K562 (cell line): ENCODE measurements around the gene ZNF197. TPM values are rescaled to one million over a fixed set of nuclear protein-coding genes. Genes with fewer than 3 reads are reported as not detected.

ENCODE experiments used
- ATAC-seq: fragments of 200-7000 bp; cut with Tn5 transposase; 3 replicates; pipeline ENCODE4 v1.9.1; 2020; ENCODE audit warnings: moderate library complexity
- BruUV-seq: library from RNA; stranded (reverse); fragments of 400-500 nt; replicated peaks from 2 replicates; lab custom pipeline; 2021; lab: Mats Ljungman, UMichigan
- CTCF ChIA-PET: fragments of 300-600 bp; formaldehyde crosslinking; extraction: SDS; loops from one replicate; lab custom pipeline; 2021; ENCODE audit warnings: low intra/inter-chr PET ratio; lab: Yijun Ruan, JAX
- POLR2A ChIA-PET: fragments of 300-600, 350-650 bp; sonication (Branson Sonifier 250); formaldehyde crosslinking; extraction: SDS; loops from one replicate; lab custom pipeline; 2021; ENCODE audit warnings: antibody characterized with exemption, inconsistent platforms; lab: Yijun Ruan, JAX
- DNase-seq, 4 experiments: peaks; one replicate each; pipeline versions ENCODE4 v3.0.0 to v3.0.0-alpha.2; 2011 to 2018; ENCODE audit warnings: low spot score in 3 of 4, mixed read lengths in 3 of 4; ENCODE audit errors: extremely low read depth in 1 of 4
- FAIRE-seq: peaks from 2 replicates; lab custom pipeline; 2011; peaks lifted over from hg19 to GRCh38; lab: Jason Lieb, UNC
- H2AFZ ChIP-seq: 2 replicates; pipeline ENCODE4 v1.6.0; 2011; ENCODE audit warnings: low read depth, low read length, control low read depth, inconsistent platforms
- H3K27ac ChIP-seq: fragments of 200-600 bp; 3 replicates; pipeline ENCODE4 v1.8.0; 2011; ENCODE audit warnings: low read depth, mild to moderate bottlenecking, control low read depth, inconsistent platforms, low read length, moderate library complexity, mixed read lengths; ENCODE audit errors: extremely low read depth
- H3K27me3 ChIP-seq, 2 experiments: fragments of 300-600 bp in 1 of 2; 2 replicates in 1 of 2; 3 replicates in 1 of 2; pipeline versions ENCODE4 v1.6.0 to v1.8.0; 2011; ENCODE audit warnings: inconsistent platforms in 2 of 2, low read length in 2 of 2, mild to moderate bottlenecking in 1 of 2, mixed read lengths in 1 of 2, moderate library complexity in 1 of 2; ENCODE audit not compliant: control insufficient read depth in 2 of 2, insufficient read depth in 2 of 2
- H3K36me3 ChIP-seq: fragments of 300-600 bp; 3 replicates; pipeline ENCODE4 v1.8.0; 2011; ENCODE audit warnings: mild to moderate bottlenecking, low read length, inconsistent platforms; ENCODE audit not compliant: control insufficient read depth, insufficient read depth
- H3K4me1 ChIP-seq, 2 experiments: fragments of 200-600 bp in 1 of 2; replicated peaks in 1 of 2; 2 replicates in 1 of 2; 3 replicates in 1 of 2; pipeline versions ENCODE4 v1.5.1 to v1.8.0; 2011; ENCODE audit warnings: inconsistent platforms in 2 of 2, low read length in 2 of 2, mild to moderate bottlenecking in 1 of 2, mixed read lengths in 1 of 2, moderate library complexity in 1 of 2; ENCODE audit not compliant: control insufficient read depth in 2 of 2, insufficient read depth in 2 of 2
- H3K4me2 ChIP-seq: 2 replicates; pipeline ENCODE4 v1.6.1; 2011; ENCODE audit warnings: low read length, control low read depth, inconsistent platforms, mixed read lengths; ENCODE audit not compliant: insufficient read depth
- H3K4me3 ChIP-seq: fragments of 200-600 bp; sonication (generic), shearing (Covaris generic); 2 replicates; pipeline ENCODE4 v1.5.1; 2016; ENCODE audit warnings: control low read depth, inconsistent platforms
- H3K79me2 ChIP-seq: fragments of 200-600 bp; 3 replicates; pipeline ENCODE4 v1.8.0; 2011; ENCODE audit warnings: low read length, inconsistent platforms; ENCODE audit not compliant: control insufficient read depth, insufficient read depth
- H3K9ac ChIP-seq, 2 experiments: 2 replicates each; pipeline versions ENCODE4 v1.6.0 to v1.6.1; 2011; ENCODE audit warnings: low read depth in 2 of 2, low read length in 2 of 2, control low read depth in 1 of 2, inconsistent platforms in 1 of 2, mild to moderate bottlenecking in 1 of 2, mixed read lengths in 1 of 2; ENCODE audit not compliant: insufficient read depth in 1 of 2
- H3K9me1 ChIP-seq: one replicate; pipeline ENCODE4 v1.6.0; 2011; ENCODE audit warnings: inconsistent platforms, mild to moderate bottlenecking, low read length, moderate library complexity; ENCODE audit not compliant: control insufficient read depth, insufficient read depth
- H3K9me3 ChIP-seq: replicated peaks from 2 replicates; pipeline ENCODE4 v1.5.1; 2011; ENCODE audit warnings: low read depth, low read length, inconsistent platforms; ENCODE audit not compliant: control insufficient read depth, insufficient read depth
- H4K20me1 ChIP-seq: replicated peaks from 2 replicates; pipeline ENCODE4 v1.6.1; 2011; ENCODE audit warnings: low read length, inconsistent platforms, mixed read lengths; ENCODE audit not compliant: control insufficient read depth, insufficient read depth
- HDGF ChIP-seq: fragments of 450-650 bp; IDR thresholded peaks from 2 replicates; pipeline ENCODE4 v1.6.1; 2016
- HOMEZ ChIP-seq: fragments of 250-450 bp; sonication (Bioruptor Pico); IDR thresholded peaks from 2 replicates; pipeline ENCODE4 v1.4.0; 2020; ENCODE audit warnings: mild to moderate bottlenecking, moderate library complexity
- NFYB ChIP-seq: IDR thresholded peaks from 2 replicates; pipeline ENCODE4 v1.6.1; 2011; ENCODE audit warnings: mild to moderate bottlenecking, moderate library complexity; ENCODE audit not compliant: insufficient read length; ENCODE audit errors: extremely low read depth
- SPI1 ChIP-seq: IDR thresholded peaks from 2 replicates; pipeline ENCODE4 v1.6.1; 2011; ENCODE audit warnings: low read depth, low read length, control low read depth, borderline replicate concordance
- WGBS: fragments of 100-300 bp; shearing (Covaris generic); methylation state at CpG from one replicate; pipeline ENCODE4 v1.1.6; 2016; ENCODE audit warnings: low coverage, mixed read lengths; ENCODE audit not compliant: insufficient coverage; ENCODE audit errors: missing lambda C conversion rate; 5-methylcytosine and 5-hydroxymethylcytosine counted together
- in situ Hi-C: fragments of 300-500 bp; cut with MboI; formaldehyde crosslinking; loops from 4 replicates; pipeline ENCODE4 v1.15.0; 2018; ENCODE audit warnings: inconsistent platforms, mixed read lengths
- intact Hi-C: fragments of 100-400 bp; cut with micrococcal nuclease; formaldehyde crosslinking; loops from 2 replicates; pipeline ENCODE4 v1.14.2; 2022
- polyA plus RNA-seq, 8 experiments: library from polyadenylated mRNA; depleted of rRNA in 4 of 8; stranded (reverse) in 5 of 8; unstranded in 3 of 8; fragments of >200 nt; fragmentation: Nextera tagmentation in 2 of 8; fragmentation: Illumina TruSeq in 1 of 8; extraction: Ambion mirVana in 2 of 8; extraction: Trizol in 1 of 8; gene quantifications; 2 replicates each; pipeline versions ENCODE4 v1.2.1 to v1.2.3, GENCODE V29; 2011 to 2014; ENCODE audit warnings: inconsistent platforms in 1 of 8, missing spikeins in 1 of 8
- total RNA-seq, 7 experiments: library from RNA; depleted of rRNA in 6 of 7; stranded (reverse); fragments of >200 nt in 6 of 7; fragmentation: Illumina TruSeq in 2 of 7; extraction: Trizol in 2 of 7; gene quantifications; 2 replicates each; pipeline versions ENCODE4 v1.2.1 to v1.2.3, GENCODE V29; 2011 to 2021; ENCODE audit warnings: low replicate concordance in 1 of 7

ZNF197 gene
- total and polyA plus RNA-seq, 9 of the 15 experiments (the other 6 are each of a cell fraction or from before 2014, with no cell fraction given): 3.5 to 19.1 (median 13.7) TPM

GRCh38 chr3:44601749-44602148 is 23.1 kb upstream of the ZNF197 start:
- H4K20me1 ChIP-seq: no peaks in the 10 kb centered on the region
- TF ChIP-seq HOMEZ (CRISPR knock-in tag): no peak
- TF ChIP-seq HDGF: no peak
- no TSS peak for BruUV-seq
- no peaks in the 10 kb centered on the region for H3K9me3 ChIP-seq
- CTCF ChIA-PET: no interaction called here
- POLR2A ChIA-PET: no interaction called here
- intact Hi-C loops: no loop called here
- H3K27ac ChIP-seq: no peak overlapping the region
- in situ Hi-C loops: no loop called here
- FAIRE-seq (no peak), DNase-seq (no peak), ATAC-seq (no peak)
- H3K4me2 ChIP-seq: no peak overlapping the region
- no peak overlapping the region for H3K4me3 ChIP-seq
- H3K36me3 ChIP-seq: no peaks in the 10 kb centered on the region
- H3K27me3 ChIP-seq: no peaks in the 10 kb centered on the region
- H3K4me1 ChIP-seq: no peaks in the 10 kb centered on the region
- no peaks in the 10 kb centered on the region for H3K79me2 ChIP-seq
- 3% methylated on average over 2 of the region's 2 CpGs for WGBS
- H3K9me1 ChIP-seq: no peaks in the 10 kb centered on the region
- H2AFZ ChIP-seq: no peak overlapping the region
- no peak overlapping the region for H3K9ac ChIP-seq

DNA sequence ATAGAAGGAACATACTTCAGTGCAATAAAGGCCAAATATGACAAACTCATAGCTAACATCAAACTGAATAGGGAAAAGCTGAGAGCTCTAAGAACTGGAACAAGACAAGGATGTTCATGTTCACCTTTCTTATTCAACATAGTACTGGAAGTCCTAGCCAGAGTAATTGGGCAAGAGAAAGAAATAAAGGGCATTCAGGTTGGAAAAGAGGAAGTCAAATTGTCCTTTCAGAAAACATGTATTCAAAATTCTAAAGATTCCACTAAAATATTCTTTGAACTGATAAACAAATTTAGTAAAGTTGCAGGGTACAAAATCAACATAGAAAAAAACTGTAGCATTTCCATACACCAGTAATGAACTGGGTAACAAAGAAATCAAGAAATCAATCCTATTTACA is 12.2 kb upstream of the ZNF197 start:
- Histone ChIP-seq H3K4me2 (no peak overlapping the region), H2AFZ (no peak overlapping the region), H3K4me1 (no peaks in the 10 kb centered on the region), H3K9ac (no peak overlapping the region), H3K4me3 (no peak overlapping the region), H3K79me2 (no peaks in the 10 kb centered on the region), H3K36me3 (no peaks in the 10 kb centered on the region), H3K9me3 (no peaks in the 10 kb centered on the region), H3K27ac (no peak overlapping the region), H4K20me1 (no peaks in the 10 kb centered on the region), H3K9me1 (no peaks in the 10 kb centered on the region), H3K27me3 (no peaks in the 10 kb centered on the region)
- BruUV-seq: no TSS peak
- FAIRE-seq (no peak), DNase-seq (no peak), ATAC-seq (no peak)
- ChIA-PET CTCF (no interaction called here), POLR2A (interaction anchor here (1.4 kb wide), 1 partner anchor 18 kb away, joined by 3 read pairs; no protein-coding TSS in a partner anchor)
- TF ChIP-seq SPI1 (peak; percentile 75), NFYB (no peak)
- intact Hi-C loops: no loop called here
- in situ Hi-C loops: no loop called here
